GM12878 (cell line): ENCODE data around the gene UGT1A7. TPM values are rescaled to one million over a fixed set of nuclear protein-coding genes. Genes with fewer than 3 reads are reported as not detected.
A peak's percentile ranks its signal among the peaks of the same experiment; 100 is the strongest.

ENCODE experiments used
- ATAC-seq: fragments of 200-7000 bp; cut with Tn5 transposase; 3 replicates; pipeline ENCODE4 v1.9.1; 2020; ENCODE audit warnings: mild to moderate bottlenecking, moderate library complexity
- BruUV-seq: library from RNA; stranded (reverse); fragments of 400-500 nt; replicated peaks from 2 replicates; lab custom pipeline; 2021; lab: Mats Ljungman, UMichigan
- CTCF ChIA-PET: fragments of 300-600 bp; sonication (Branson Sonifier 250); formaldehyde crosslinking; extraction: SDS; loops from one replicate; lab custom pipeline; 2021; ENCODE audit warnings: inconsistent platforms; lab: Yijun Ruan, JAX
- POLR2A ChIA-PET: fragments of 350-600 bp; formaldehyde crosslinking; extraction: SDS; loops from one replicate; lab custom pipeline; 2021; ENCODE audit warnings: inconsistent platforms; lab: Charles Lee
- RAD21 ChIA-PET: fragments of 300-600 bp; sonication (Branson Sonifier 250); formaldehyde crosslinking; loops from one replicate; lab custom pipeline; 2023; ENCODE audit warnings: antibody characterized with exemption; ENCODE audit not compliant: unreplicated experiment; lab: Charles Lee
- SMC1A ChIA-PET: fragments of 300-600 bp; sonication (Branson Sonifier 250); formaldehyde crosslinking; loops from one replicate; lab custom pipeline; 2023; ENCODE audit not compliant: unreplicated experiment, uncharacterized antibody; lab: Charles Lee
- DNase-seq: peaks from one replicate; pipeline ENCODE4 v3.0.0-alpha.2; 2011; ENCODE audit warnings: low read depth, low spot score
- FAIRE-seq: peaks from 3 replicates; lab custom pipeline; 2011; peaks lifted over from hg19 to GRCh38; lab: Jason Lieb, UNC
- H2AFZ ChIP-seq: 2 replicates; pipeline ENCODE4 v1.6.0; 2011; ENCODE audit warnings: low read depth, low read length, control low read depth; ENCODE audit not compliant: control insufficient read depth
- H3K27ac ChIP-seq: 2 replicates; pipeline ENCODE4 v1.5.1; 2011; ENCODE audit warnings: control low read depth; ENCODE audit not compliant: control insufficient read depth, insufficient read depth
- H3K27me3 ChIP-seq, 2 experiments: replicated peaks in 1 of 2; 2 replicates each; pipeline versions ENCODE4 v1.6.0 to v1.6.1; 2011; ENCODE audit warnings: low read length in 1 of 2; ENCODE audit not compliant: control insufficient read depth in 2 of 2, insufficient read depth in 2 of 2
- H3K36me3 ChIP-seq, 2 experiments: 2 replicates each; pipeline ENCODE4 v1.5.1; 2011; ENCODE audit warnings: low read length in 1 of 2; ENCODE audit not compliant: control insufficient read depth in 2 of 2, insufficient read depth in 2 of 2
- H3K4me1 ChIP-seq: 2 replicates; pipeline ENCODE4 v1.6.1; 2011; ENCODE audit warnings: mild to moderate bottlenecking, low read length, moderate library complexity, mixed read lengths; ENCODE audit not compliant: control insufficient read depth, insufficient read depth
- H3K4me2 ChIP-seq: 2 replicates; pipeline ENCODE4 v1.6.0; 2011; ENCODE audit warnings: control low read depth; ENCODE audit not compliant: control insufficient read depth, insufficient read depth
- H3K4me3 ChIP-seq: fragments of 200-600 bp; sonication (generic); 2 replicates; pipeline ENCODE4 v1.5.1; 2016
- H3K79me2 ChIP-seq: 2 replicates; pipeline ENCODE4 v1.6.0; 2011; ENCODE audit warnings: low read length; ENCODE audit not compliant: control insufficient read depth, insufficient read depth
- H3K9ac ChIP-seq: 2 replicates; pipeline ENCODE4 v1.8.0; 2011; ENCODE audit warnings: low read length, control low read depth, mixed read lengths; ENCODE audit not compliant: control insufficient read depth, insufficient read depth
- H3K9me3 ChIP-seq: replicated peaks from 3 replicates; pipeline ENCODE4 v1.5.1; 2011; ENCODE audit warnings: mild to moderate bottlenecking, low read length; ENCODE audit not compliant: control insufficient read depth, insufficient read depth
- H4K20me1 ChIP-seq: 2 replicates; pipeline ENCODE4 v1.6.0; 2011; ENCODE audit not compliant: control insufficient read depth, insufficient read depth
- BCL11A ChIP-seq: IDR thresholded peaks from 2 replicates; pipeline ENCODE4 v1.6.1; 2011; ENCODE audit warnings: low read depth, low read length
- CEBPZ ChIP-seq: fragments of 150-350 bp; IDR thresholded peaks from 2 replicates; pipeline ENCODE4 v1.6.1; 2016; ENCODE audit warnings: low read depth, low read length
- GATAD2B ChIP-seq: fragments of 450-650 bp; conservative IDR thresholded peaks from 2 replicates; pipeline ENCODE4 v1.6.1; 2017; ENCODE audit warnings: low read depth, mild to moderate bottlenecking, moderate library complexity
- MEF2A ChIP-seq: IDR thresholded peaks from 2 replicates; pipeline ENCODE4 v1.6.1; 2011; ENCODE audit warnings: low read depth, mild to moderate bottlenecking, low read length, moderate library complexity; ENCODE audit not compliant: insufficient read depth
- MTA3 ChIP-seq: IDR thresholded peaks from 2 replicates; pipeline ENCODE4 v1.6.1; 2012; ENCODE audit warnings: low read length, inconsistent platforms, borderline replicate concordance
- NFYB ChIP-seq: IDR thresholded peaks from 2 replicates; pipeline ENCODE4 v1.6.1; 2011; ENCODE audit warnings: low read depth, mild to moderate bottlenecking, low read length, improper control_type of control experiment, moderate library complexity; ENCODE audit not compliant: insufficient read depth
- POU2F2 ChIP-seq: IDR thresholded peaks from 3 replicates; pipeline ENCODE4 v1.6.1; 2011; ENCODE audit warnings: low read depth, mild to moderate bottlenecking, low read length, borderline replicate concordance
- SPI1 ChIP-seq: IDR thresholded peaks from 2 replicates; pipeline ENCODE4 v1.6.1; 2011; ENCODE audit warnings: low read depth, mild to moderate bottlenecking, low read length, moderate library complexity, borderline replicate concordance; ENCODE audit not compliant: insufficient read depth
- TCF12 ChIP-seq: IDR thresholded peaks from 2 replicates; pipeline ENCODE4 v1.6.1; 2011; ENCODE audit warnings: low read depth, mild to moderate bottlenecking, low read length
- WGBS: methylation state at CpG from one replicate; pipeline ENCODE4 v1.1.6; 2016; ENCODE audit warnings: low lambda C conversion rate; ENCODE audit not compliant: insufficient replicate concordance, insufficient coverage; ENCODE audit errors: missing lambda C conversion rate; 5-methylcytosine and 5-hydroxymethylcytosine counted together
- in situ Hi-C: fragments of 300-500 bp; cut with MboI; formaldehyde crosslinking; loops from 9 replicates; pipeline ENCODE4 v1.14.3; 2018; ENCODE audit warnings: mixed read lengths
- intact Hi-C: fragments of 100-400 bp; cut with micrococcal nuclease; formaldehyde crosslinking; loops from one replicate; pipeline ENCODE4 v1.14.2; 2022; ENCODE audit not compliant: unreplicated experiment
- polyA plus RNA-seq, 11 experiments: library from polyadenylated mRNA; depleted of rRNA in 4 of 11; unstranded in 6 of 11; stranded (reverse) in 5 of 11; fragments of >200 nt; fragmentation: Nextera tagmentation in 4 of 11; fragmentation: Illumina TruSeq in 1 of 11; extraction: Ambion mirVana in 4 of 11; extraction: Trizol in 1 of 11; gene quantifications; 1 replicate in 1 of 11; 2 replicates in 10 of 11; pipeline versions ENCODE4 v1.2.1 to v1.2.3, GENCODE V29; 2011 to 2016; ENCODE audit warnings: inconsistent platforms in 2 of 11, missing spikeins in 2 of 11, low read depth in 1 of 11
- total RNA-seq, 4 experiments: library from RNA; depleted of rRNA in 3 of 4; stranded (reverse); fragments of >200 nt in 3 of 4; fragmentation: Illumina TruSeq in 1 of 4; extraction: Trizol in 1 of 4; gene quantifications; 2 replicates each; pipeline versions ENCODE4 v1.2.1 to v1.2.3, GENCODE V29; 2013 to 2021
- TF ChIP-seq, protein P1 (sequence below): fragments of 450-650 bp; formaldehyde crosslinking; IDR thresholded peaks from 2 replicates; pipeline ENCODE4 v1.4.0; 2020; ENCODE audit warnings: mild to moderate bottlenecking, moderate library complexity
- TF ChIP-seq, protein P2 (sequence below): fragments of 450-650 bp; IDR thresholded peaks from 2 replicates; pipeline ENCODE4 v1.6.1; 2018; ENCODE audit warnings: borderline replicate concordance, mild to moderate bottlenecking; ENCODE audit not compliant: partially characterized antibody

The UGT1A7 gene
- total and polyA plus RNA-seq, 10 of the 15 experiments (the other 5 are each of a cell fraction or from before 2014, with no cell fraction given), result not detected

DNA sequence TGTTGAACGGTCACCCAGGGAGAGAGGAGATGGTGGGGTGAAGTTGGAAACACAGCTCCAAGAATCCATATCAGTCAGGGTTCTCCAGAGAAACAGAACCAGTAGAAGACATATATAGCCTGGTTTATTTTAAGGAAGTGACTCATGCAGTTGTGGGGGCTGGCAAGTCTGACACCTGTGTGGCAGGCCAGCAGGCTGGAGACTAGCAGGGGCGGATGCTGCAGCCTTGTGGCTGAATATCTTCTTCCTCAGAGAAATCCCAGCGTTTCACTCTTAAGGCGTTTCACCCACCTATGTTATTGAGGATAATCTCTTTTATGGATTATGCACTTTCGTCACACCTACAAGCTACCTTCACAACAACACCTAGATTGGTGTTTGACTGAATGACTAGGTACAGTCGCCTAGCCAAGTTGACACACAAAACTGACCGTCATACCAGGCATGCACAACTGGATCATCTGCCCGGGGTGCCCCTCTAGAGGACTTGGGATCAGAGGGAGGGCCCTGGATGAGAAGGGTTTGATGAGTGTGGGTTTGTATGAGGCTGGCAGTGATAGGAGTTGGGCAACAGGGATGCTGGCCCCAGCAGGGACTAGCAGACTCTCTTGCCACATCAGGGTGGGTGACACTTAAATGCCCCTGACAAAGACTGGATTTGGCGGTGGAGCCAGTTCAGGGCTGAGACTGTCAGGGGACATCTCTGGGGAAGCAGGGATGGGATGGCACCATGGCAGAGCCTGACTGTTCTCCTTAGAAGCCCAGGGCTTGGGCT, 119.8 kb downstream of the UGT1A7 start:
- intact Hi-C loops, result no loop called here
- no peak for FAIRE-seq
- TF ChIP-seq CEBPZ, result no peak
- TF ChIP-seq TCF12, result 0 out of 2 replicates have a peak, but pooled peaks have one; percentile 46
- TF ChIP-seq MEF2A, result peak; percentile 62; the same call in 1 of the 2 replicates
- no peak for TF ChIP-seq NFYB
- TF ChIP-seq, protein P1, sequence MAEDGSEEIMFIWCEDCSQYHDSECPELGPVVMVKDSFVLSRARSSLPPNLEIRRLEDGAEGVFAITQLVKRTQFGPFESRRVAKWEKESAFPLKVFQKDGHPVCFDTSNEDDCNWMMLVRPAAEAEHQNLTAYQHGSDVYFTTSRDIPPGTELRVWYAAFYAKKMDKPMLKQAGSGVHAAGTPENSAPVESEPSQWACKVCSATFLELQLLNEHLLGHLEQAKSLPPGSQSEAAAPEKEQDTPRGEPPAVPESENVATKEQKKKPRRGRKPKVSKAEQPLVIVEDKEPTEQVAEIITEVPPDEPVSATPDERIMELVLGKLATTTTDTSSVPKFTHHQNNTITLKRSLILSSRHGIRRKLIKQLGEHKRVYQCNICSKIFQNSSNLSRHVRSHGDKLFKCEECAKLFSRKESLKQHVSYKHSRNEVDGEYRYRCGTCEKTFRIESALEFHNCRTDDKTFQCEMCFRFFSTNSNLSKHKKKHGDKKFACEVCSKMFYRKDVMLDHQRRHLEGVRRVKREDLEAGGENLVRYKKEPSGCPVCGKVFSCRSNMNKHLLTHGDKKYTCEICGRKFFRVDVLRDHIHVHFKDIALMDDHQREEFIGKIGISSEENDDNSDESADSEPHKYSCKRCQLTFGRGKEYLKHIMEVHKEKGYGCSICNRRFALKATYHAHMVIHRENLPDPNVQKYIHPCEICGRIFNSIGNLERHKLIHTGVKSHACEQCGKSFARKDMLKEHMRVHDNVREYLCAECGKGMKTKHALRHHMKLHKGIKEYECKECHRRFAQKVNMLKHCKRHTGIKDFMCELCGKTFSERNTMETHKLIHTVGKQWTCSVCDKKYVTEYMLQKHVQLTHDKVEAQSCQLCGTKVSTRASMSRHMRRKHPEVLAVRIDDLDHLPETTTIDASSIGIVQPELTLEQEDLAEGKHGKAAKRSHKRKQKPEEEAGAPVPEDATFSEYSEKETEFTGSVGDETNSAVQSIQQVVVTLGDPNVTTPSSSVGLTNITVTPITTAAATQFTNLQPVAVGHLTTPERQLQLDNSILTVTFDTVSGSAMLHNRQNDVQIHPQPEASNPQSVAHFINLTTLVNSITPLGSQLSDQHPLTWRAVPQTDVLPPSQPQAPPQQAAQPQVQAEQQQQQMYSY, result no peak
- TF ChIP-seq POU2F2, result no peak
- no peak for TF ChIP-seq BCL11A
- TF ChIP-seq, protein P2, sequence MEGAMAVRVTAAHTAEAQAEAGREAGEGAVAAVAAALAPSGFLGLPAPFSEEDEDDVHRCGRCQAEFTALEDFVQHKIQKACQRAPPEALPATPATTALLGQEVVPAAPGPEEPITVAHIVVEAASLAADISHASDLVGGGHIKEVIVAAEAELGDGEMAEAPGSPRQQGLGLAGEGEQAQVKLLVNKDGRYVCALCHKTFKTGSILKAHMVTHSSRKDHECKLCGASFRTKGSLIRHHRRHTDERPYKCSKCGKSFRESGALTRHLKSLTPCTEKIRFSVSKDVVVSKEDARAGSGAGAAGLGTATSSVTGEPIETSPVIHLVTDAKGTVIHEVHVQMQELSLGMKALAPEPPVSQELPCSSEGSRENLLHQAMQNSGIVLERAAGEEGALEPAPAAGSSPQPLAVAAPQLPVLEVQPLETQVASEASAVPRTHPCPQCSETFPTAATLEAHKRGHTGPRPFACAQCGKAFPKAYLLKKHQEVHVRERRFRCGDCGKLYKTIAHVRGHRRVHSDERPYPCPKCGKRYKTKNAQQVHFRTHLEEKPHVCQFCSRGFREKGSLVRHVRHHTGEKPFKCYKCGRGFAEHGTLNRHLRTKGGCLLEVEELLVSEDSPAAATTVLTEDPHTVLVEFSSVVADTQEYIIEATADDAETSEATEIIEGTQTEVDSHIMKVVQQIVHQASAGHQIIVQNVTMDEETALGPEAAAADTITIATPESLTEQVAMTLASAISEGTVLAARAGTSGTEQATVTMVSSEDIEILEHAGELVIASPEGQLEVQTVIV, result no peak
- TF ChIP-seq GATAD2B, result no peak
- TF ChIP-seq SPI1, result peak; percentile 49; the same call in 1 of the 2 replicates
- TF ChIP-seq MTA3, result no peak
- TF ChIP-seq, all 136 proteins: peak for 3
- no peak overlapping the region for H3K4me2 ChIP-seq
- CTCF ChIA-PET, result no interaction called here
- BruUV-seq, result no TSS peak
- in situ Hi-C loops, result no loop called here
- WGBS, result 18% methylated on average over 9 of the region's 9 CpGs
- no peaks in the 10 kb centered on the region for H3K4me1 ChIP-seq
- SMC1A ChIA-PET, result no interaction called here
- H3K27me3 ChIP-seq, result no peaks in the 10 kb centered on the region; a peak in 1 of 4 replicates
- POLR2A ChIA-PET, result no interaction called here
- RAD21 ChIA-PET, result no interaction called here
- ATAC-seq, result peak; percentile 50; the same call in 1 of the 3 replicates
- H3K9ac ChIP-seq, result no peak overlapping the region
- H3K4me3 ChIP-seq, result no peak overlapping the region
- H3K27ac ChIP-seq, result no peak overlapping the region
- no peaks in the 10 kb centered on the region for H4K20me1 ChIP-seq
- H3K79me2 ChIP-seq, result no peaks in the 10 kb centered on the region
- DNase-seq, result no peak
- H3K36me3 ChIP-seq, result no peaks in the 10 kb centered on the region
- H2AFZ ChIP-seq, result no peak overlapping the region
- no peaks in the 10 kb centered on the region for H3K9me3 ChIP-seq
